ENCODE data around the gene SUPT5H. TPM values are rescaled to one million over a fixed set of nuclear protein-coding genes. Genes with fewer than 3 reads are reported as not detected.

The SUPT5H gene
- total RNA-seq, 2 donors from 2014 or later = 81.7 to 95.1 TPM

GRCh38 chr19:39525205-39525604, 79.8 kb downstream of the SUPT5H start:
- Histone ChIP-seq H3K4me1 (no peaks in the 10 kb centered on the region), H3K27ac (no peak overlapping the region), H3K4me3 (no peak overlapping the region), H3K9me3 (no peaks in the 10 kb centered on the region), H3K27me3 (no peaks in the 10 kb centered on the region), H3K36me3 (no peaks in the 10 kb centered on the region)
- no peak for TF ChIP-seq CTCF (IDR thresholded peaks at IDR 0.05)
- DNase-seq (ENCODE audit: low spot score) = no peak

Small RNA genes within 50 kb of the gene (microRNA-seq; reads per million reads assigned to microRNA genes)
- 0 to 0.71 reads per million in 2 donors for gene MIR4530 (ENCODE audit: borderline number of aligned reads in 2 of 2, borderline replicate concordance in 1 of 2)

Other genes with a start within 250 kb of the SUPT5H start
- gene NCCRP1, start 248.6 kb upstream of the SUPT5H start, total RNA-seq = not detected
- not detected for gene SYCN, start 241.3 kb upstream of the SUPT5H start, total RNA-seq
- not detected for gene IFNL3, start 200.6 kb upstream of the SUPT5H start, total RNA-seq
- gene IFNL4, start 196.7 kb upstream of the SUPT5H start, total RNA-seq = not detected
- gene IFNL2, start 177.2 kb upstream of the SUPT5H start, total RNA-seq = not detected
- gene IFNL1, start 149.2 kb upstream of the SUPT5H start, total RNA-seq = not detected
- gene LRFN1, start 124.7 kb upstream of the SUPT5H start, total RNA-seq = 1 to 10 TPM in 1 of 2 donors, under 1 TPM in 1; 0.67 to 1.1 TPM
- gene GMFG, start 109.5 kb upstream of the SUPT5H start, total RNA-seq = 1 to 10 TPM; 5.3 to 9.7 TPM
- 10 to 100 TPM; 48.5 to 97.6 TPM for gene SAMD4B, start 103.2 kb upstream of the SUPT5H start, total RNA-seq
- 10 to 100 TPM; 34.8 to 54.3 TPM for gene PAF1, start 54.5 kb upstream of the SUPT5H start, total RNA-seq
- 10 to 100 TPM; 29.9 to 32.3 TPM for gene MED29, start 54.2 kb upstream of the SUPT5H start, total RNA-seq
- 100 to 1,000 TPM; 107 to 202 TPM for gene ZFP36, start 38.7 kb upstream of the SUPT5H start, total RNA-seq
- gene PLEKHG2, start 32.9 kb upstream of the SUPT5H start, total RNA-seq = 10 to 100 TPM in 1 of 2 donors, 1 to 10 TPM in 1; 7.5 to 12.0 TPM
- gene RPS16, start 9.6 kb upstream of the SUPT5H start, total RNA-seq = 1,000 to 10,000 TPM; 1,032 to 1,330 TPM
- 10 to 100 TPM; 60.0 to 80.9 TPM for gene TIMM50, start 35.3 kb downstream of the SUPT5H start, total RNA-seq
- not detected for gene DLL3, start 53.4 kb downstream of the SUPT5H start, total RNA-seq
- not detected for gene SELENOV, start 69.6 kb downstream of the SUPT5H start, total RNA-seq
- gene EID2B, start 87.3 kb downstream of the SUPT5H start, total RNA-seq = 1 to 10 TPM; 2.1 to 2.3 TPM
- 10 to 100 TPM in 1 of 2 donors, 1 to 10 TPM in 1; 6.7 to 11.1 TPM for gene EID2, start 94.6 kb downstream of the SUPT5H start, total RNA-seq
- gene LGALS13, start 156.9 kb downstream of the SUPT5H start, total RNA-seq = not detected
- gene LGALS16, start 210.3 kb downstream of the SUPT5H start, total RNA-seq = not detected

Data from right atrium auricular region (tissue), 2 donors.